Measurements from ENCODE around the gene TASOR2. TPM values are rescaled to one million over a fixed set of nuclear protein-coding genes. Genes with fewer than 3 reads are reported as not detected.
A peak's percentile ranks its signal among the peaks of the same experiment; 100 is the strongest.

TASOR2 gene
- total RNA-seq, 2 experiments from 2014 or later: 52.0 to 56.0 TPM

DNA sequence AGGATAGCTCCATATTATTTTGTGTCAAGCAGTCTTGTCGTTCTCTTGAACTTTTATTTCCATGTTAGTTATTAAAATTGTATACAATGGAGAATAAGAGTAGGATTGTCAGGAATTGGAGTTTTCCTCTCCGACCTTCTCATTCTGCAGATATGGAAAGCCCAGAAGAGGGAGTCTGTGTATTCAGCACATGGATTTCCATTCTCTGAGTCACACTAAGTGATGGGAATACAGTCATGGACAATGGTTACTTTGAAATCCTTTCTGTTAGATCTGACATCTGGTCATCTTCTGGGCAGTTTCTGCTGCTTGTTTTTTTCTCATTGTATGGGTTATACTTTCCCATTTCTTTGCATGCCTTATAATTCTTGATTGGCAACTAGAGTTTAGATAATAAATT, 5.0 kb upstream of the TASOR2 start:
- CTCF ChIA-PET: interaction anchor here (0.6 kb wide), 1 partner anchor 207 kb away, joined by 3 read pairs; no protein-coding TSS in a partner anchor
- ATAC-seq (no peak), DNase-seq (no peak)
- Mint-ChIP-seq H3K4me3 (no peak overlapping the region), H3K27ac (no peak overlapping the region), H3K36me3 (peaks cover 1% of the 10 kb centered on the region), H3K27me3 (peaks cover 32% of the 10 kb centered on the region), H3K9me3 (ENCODE audit: low read depth) (no peaks in the 10 kb centered on the region), H3K4me1 (peaks cover 27% of the 10 kb centered on the region)

- no peak overlapping the region for H3K27ac Mint-ChIP-seq
- ATAC-seq: no peak
- CTCF ChIA-PET: interaction anchor here (1.7 kb wide), 1 partner anchor 15 kb away, joined by 4 read pairs; no protein-coding TSS in a partner anchor
Observed at GRCh38 chr10:5681930-5682329, 2.7 kb upstream of the TASOR2 start.

DNA sequence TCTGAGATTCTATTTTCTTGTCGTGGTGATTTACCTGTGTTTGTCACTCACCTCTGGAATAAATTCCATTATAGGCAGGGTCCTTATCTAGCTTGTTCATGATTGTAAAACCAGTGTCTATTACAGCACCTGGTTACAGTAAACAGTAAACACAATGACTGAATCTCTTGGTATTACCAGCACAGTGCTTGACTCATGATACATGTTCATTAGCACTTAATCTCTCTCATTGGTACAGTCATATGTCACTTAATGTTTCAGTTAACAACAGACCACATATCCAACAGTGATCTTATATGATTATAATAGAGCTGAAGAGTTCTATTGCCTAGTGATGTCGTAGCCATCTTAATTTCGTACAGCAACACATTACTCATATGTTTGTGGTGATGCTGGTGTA, 1.6 kb upstream of the TASOR2 start:
- CTCF ChIA-PET: interaction anchor here (1.0 to 1.4 kb wide), 4 partner anchors 15 to 205 kb away, joined by 3 to 5 read pairs (median 4); no protein-coding TSS in a partner anchor
- H3K4me1 Mint-ChIP-seq: peaks cover 45% of the 10 kb centered on the region
- H3K4me3 Mint-ChIP-seq: no peak overlapping the region

More at GRCh38 chr10:5681930-5682329, 2.7 kb upstream of the TASOR2 start:
- no peaks in the 10 kb centered on the region for H3K36me3 Mint-ChIP-seq
- H3K27me3 Mint-ChIP-seq: peaks cover 28% of the 10 kb centered on the region
- no peak overlapping the region for H3K4me3 Mint-ChIP-seq
- DNase-seq: no peak
- peaks cover 35% of the 10 kb centered on the region for H3K4me1 Mint-ChIP-seq
- no peaks in the 10 kb centered on the region for H3K9me3 Mint-ChIP-seq (ENCODE audit: low read depth)

GRCh38 chr10:5684971-5685763, 529 bp downstream of the TASOR2 start:
- Mint-ChIP-seq H3K4me1 (peaks cover 58% of the 10 kb centered on the region), H3K27me3 (peaks cover 4% of the 10 kb centered on the region), H3K9me3 (ENCODE audit: low read depth) (no peaks in the 10 kb centered on the region), H3K27ac (peak overlapping the region; percentile 95), H3K4me3 (peak overlapping the region; percentile 99), H3K36me3 (peaks cover 10% of the 10 kb centered on the region)
- peak; percentile 56 for ATAC-seq
- DNase-seq: peak; percentile 84
- CTCF ChIA-PET: interaction anchor here (1.5 kb wide), 1 partner anchor 56 kb away, joined by 7 read pairs; no protein-coding TSS in a partner anchor

More for the DNA sequence above, 1.6 kb upstream of the TASOR2 start:
- Mint-ChIP-seq H3K36me3 (peaks cover 2% of the 10 kb centered on the region), H3K27me3 (peaks cover 21% of the 10 kb centered on the region), H3K27ac (peak overlapping the region; percentile 58), H3K9me3 (ENCODE audit: low read depth) (no peaks in the 10 kb centered on the region)
- no peak for ATAC-seq
- DNase-seq: no peak

- peak overlapping the region; percentile 95 for H3K27ac Mint-ChIP-seq
- H3K27me3 Mint-ChIP-seq: no peaks in the 10 kb centered on the region
- H3K36me3 Mint-ChIP-seq: peaks cover 10% of the 10 kb centered on the region
- DNase-seq (no peak), ATAC-seq (no peak)
- peak overlapping the region; percentile 99 for H3K4me3 Mint-ChIP-seq
- CTCF ChIA-PET: no interaction called here
- H3K9me3 Mint-ChIP-seq (ENCODE audit: low read depth): no peaks in the 10 kb centered on the region
- H3K4me1 Mint-ChIP-seq: peaks cover 61% of the 10 kb centered on the region
Observed at GRCh38 chr10:5685764-5686240, 1.2 kb downstream of the TASOR2 start.

DNA sequence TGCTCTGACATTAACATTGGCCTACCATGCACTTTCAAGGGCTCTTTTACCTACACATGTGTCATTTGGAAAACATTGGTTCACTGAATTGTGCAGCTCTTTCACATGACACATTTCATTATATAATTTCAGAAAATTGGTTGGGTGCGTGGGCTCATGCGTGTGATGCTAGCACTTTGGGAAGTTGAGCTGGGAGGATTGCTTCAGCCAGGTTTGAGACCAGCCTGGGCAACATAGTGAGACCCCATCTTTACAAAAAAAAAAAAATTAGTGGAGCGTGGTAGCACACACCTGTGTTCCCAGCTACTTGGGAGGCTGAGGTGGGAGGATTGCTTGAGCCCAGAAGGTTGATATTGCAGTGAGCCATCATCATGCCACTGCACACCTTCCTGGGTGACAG, 3.9 kb downstream of the TASOR2 start:
- no peak overlapping the region for H3K4me3 Mint-ChIP-seq
- H3K9me3 Mint-ChIP-seq (ENCODE audit: low read depth): no peaks in the 10 kb centered on the region
- H3K36me3 Mint-ChIP-seq: peaks cover 14% of the 10 kb centered on the region
- no peak overlapping the region for H3K27ac Mint-ChIP-seq
- H3K4me1 Mint-ChIP-seq: peaks cover 60% of the 10 kb centered on the region
- DNase-seq (no peak), ATAC-seq (no peak)
- no peaks in the 10 kb centered on the region for H3K27me3 Mint-ChIP-seq
- CTCF ChIA-PET: interaction anchor here (1.3 to 1.5 kb wide), 2 partner anchors 12 to 59 kb away, joined by 5 read pairs; no protein-coding TSS in a partner anchor

- no peak for DNase-seq
- no peak for ATAC-seq
- Mint-ChIP-seq H3K27me3 (no peaks in the 10 kb centered on the region), H3K27ac (no peak overlapping the region), H3K36me3 (peaks cover 24% of the 10 kb centered on the region), H3K4me1 (peaks cover 52% of the 10 kb centered on the region), H3K4me3 (peak overlapping the region; percentile 70), H3K9me3 (ENCODE audit: low read depth) (no peaks in the 10 kb centered on the region)
- CTCF ChIA-PET: interaction anchor here (0.8 to 1.5 kb wide), 3 partner anchors 20 to 360 kb away, joined by 3 to 6 read pairs (median 3); no protein-coding TSS in a partner anchor
Observed at GRCh38 chr10:5691786-5692185, 7.1 kb downstream of the TASOR2 start.

GRCh38 chr10:5692461-5693358, 8.1 kb downstream of the TASOR2 start:
- Mint-ChIP-seq H3K4me3 (peak overlapping the region; percentile 70), H3K27me3 (no peaks in the 10 kb centered on the region), H3K4me1 (peaks cover 49% of the 10 kb centered on the region), H3K36me3 (peaks cover 27% of the 10 kb centered on the region), H3K27ac (peak overlapping the region; percentile 78), H3K9me3 (ENCODE audit: low read depth) (no peaks in the 10 kb centered on the region)
- DNase-seq (peak; percentile 75), ATAC-seq (peak; percentile 92)
- CTCF ChIA-PET: interaction anchor here (1.1 to 1.5 kb wide), 4 partner anchors 12 to 359 kb away, joined by 3 to 6 read pairs (median 4); no protein-coding TSS in a partner anchor

GRCh38 chr10:5694573-5694972, 9.9 kb downstream of the TASOR2 start:
- CTCF ChIA-PET: no interaction called here
- peaks cover 18% of the 10 kb centered on the region for H3K36me3 Mint-ChIP-seq

GRCh38 chr10:5697342-5697741, 12.7 kb downstream of the TASOR2 start:
- CTCF ChIA-PET: no interaction called here
- H3K27me3 Mint-ChIP-seq: no peaks in the 10 kb centered on the region
- H3K4me3 Mint-ChIP-seq: no peak overlapping the region
- ATAC-seq: no peak
- H3K36me3 Mint-ChIP-seq: peaks cover 17% of the 10 kb centered on the region
- peaks cover 24% of the 10 kb centered on the region for H3K4me1 Mint-ChIP-seq
- no peak for DNase-seq
- H3K27ac Mint-ChIP-seq: no peak overlapping the region
- H3K9me3 Mint-ChIP-seq (ENCODE audit: low read depth): no peaks in the 10 kb centered on the region

More at GRCh38 chr10:5694573-5694972, 9.9 kb downstream of the TASOR2 start:
- ATAC-seq (no peak), DNase-seq (no peak)
- no peaks in the 10 kb centered on the region for H3K27me3 Mint-ChIP-seq
- no peaks in the 10 kb centered on the region for H3K9me3 Mint-ChIP-seq (ENCODE audit: low read depth)
- H3K4me1 Mint-ChIP-seq: peaks cover 39% of the 10 kb centered on the region
- H3K4me3 Mint-ChIP-seq: no peak overlapping the region
- H3K27ac Mint-ChIP-seq: no peak overlapping the region

GRCh38 chr10:5698062-5698461, 13.4 kb downstream of the TASOR2 start:
- DNase-seq: no peak
- no peaks in the 10 kb centered on the region for H3K27me3 Mint-ChIP-seq
- peaks cover 18% of the 10 kb centered on the region for H3K36me3 Mint-ChIP-seq
- H3K9me3 Mint-ChIP-seq (ENCODE audit: low read depth): no peaks in the 10 kb centered on the region
- no peak overlapping the region for H3K4me3 Mint-ChIP-seq
- ATAC-seq: no peak
- CTCF ChIA-PET: no interaction called here
- no peak overlapping the region for H3K27ac Mint-ChIP-seq
- peaks cover 21% of the 10 kb centered on the region for H3K4me1 Mint-ChIP-seq

DNA sequence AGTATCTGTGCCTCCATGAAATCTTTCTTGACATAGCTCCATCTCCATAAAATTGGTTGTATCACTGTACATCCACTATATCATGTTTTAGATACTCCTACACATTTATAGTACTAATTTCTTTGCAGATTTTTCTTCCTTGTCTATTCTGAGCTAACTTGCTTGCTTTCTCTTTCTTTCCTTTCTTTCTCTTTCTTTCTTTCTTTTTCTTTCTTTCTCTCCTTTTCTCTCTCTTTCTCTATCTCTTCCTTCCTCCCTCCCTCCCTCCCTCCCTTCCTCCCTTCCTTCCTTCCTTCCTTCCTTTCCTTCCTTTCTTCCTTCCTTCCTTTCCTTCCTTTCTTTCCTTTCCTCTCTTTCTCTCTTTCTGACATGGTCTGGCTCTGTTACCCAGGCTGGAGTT, 23.7 kb downstream of the TASOR2 start:
- Mint-ChIP-seq H3K27me3 (no peaks in the 10 kb centered on the region), H3K9me3 (ENCODE audit: low read depth) (no peaks in the 10 kb centered on the region), H3K36me3 (peaks cover 18% of the 10 kb centered on the region), H3K27ac (no peak overlapping the region), H3K4me1 (peaks cover 47% of the 10 kb centered on the region), H3K4me3 (no peak overlapping the region)
- no peak for ATAC-seq
- CTCF ChIA-PET: interaction anchor here (0.7 kb wide), 1 partner anchor 9 kb away, joined by 3 read pairs; no protein-coding TSS in a partner anchor
- no peak for DNase-seq

DNA sequence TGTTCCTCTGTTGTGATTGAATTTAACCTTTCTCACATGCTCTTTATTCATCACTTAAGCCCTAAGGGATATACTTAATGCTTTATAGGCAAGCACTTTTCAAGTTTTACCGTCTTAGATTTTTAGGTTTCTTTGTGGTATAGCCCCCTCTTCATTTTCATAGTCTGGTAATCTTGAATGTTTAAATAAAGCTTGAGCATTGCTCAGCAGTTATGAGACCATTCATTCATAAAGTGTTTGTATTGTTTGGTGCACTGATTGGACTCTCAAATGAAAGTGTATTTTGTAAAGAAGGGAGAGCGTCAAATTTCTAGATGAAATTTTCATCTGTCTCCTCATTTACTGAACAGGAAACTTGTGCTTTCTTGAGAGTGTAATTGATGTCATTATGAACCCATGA, 25.2 kb downstream of the TASOR2 start:
- Mint-ChIP-seq H3K9me3 (ENCODE audit: low read depth) (no peaks in the 10 kb centered on the region), H3K36me3 (peaks cover 20% of the 10 kb centered on the region), H3K4me3 (peak overlapping the region; percentile 3), H3K4me1 (peaks cover 45% of the 10 kb centered on the region), H3K27ac (peak overlapping the region; percentile 0), H3K27me3 (no peaks in the 10 kb centered on the region)
- no peak for ATAC-seq
- DNase-seq: no peak
- CTCF ChIA-PET: interaction anchor here (1.2 to 1.8 kb wide), 2 partner anchors 80 to 87 kb away, joined by 4 read pairs; no protein-coding TSS in a partner anchor

All from activated CD8-positive, alpha-beta memory T cell treated with anti-CD3 and anti-CD28 coated beads, Interleukin-2, amount 10 ng/mL, durations not matched to agents 7 days and 5 days (primary cell).